ENCODE results near the gene CEPT1.

GRCh38 chr1:111209622-111210021 lies 69.6 kb downstream of the CEPT1 start:
- TF ChIP-seq CTCF (IDR thresholded peaks at IDR 0.05) (no peak), POLR2AphosphoS5 (IDR thresholded peaks at IDR 0.05) (no peak), EP300 (IDR thresholded peaks at IDR 0.05) (no peak)

Measured in gastroesophageal sphincter (tissue), 3 donors.